GM21737 (cell line): Measurements from ENCODE around the gene ST3GAL3.

Experiments
- ATAC-seq: cut with Tn5 transposase; IDR thresholded peaks from one replicate; pipeline ENCODE4 v1.9.1; 2021; ENCODE audit warnings: mild to moderate bottlenecking, moderate library complexity; ENCODE audit not compliant: unreplicated experiment

Gene ST3GAL3

DNA sequence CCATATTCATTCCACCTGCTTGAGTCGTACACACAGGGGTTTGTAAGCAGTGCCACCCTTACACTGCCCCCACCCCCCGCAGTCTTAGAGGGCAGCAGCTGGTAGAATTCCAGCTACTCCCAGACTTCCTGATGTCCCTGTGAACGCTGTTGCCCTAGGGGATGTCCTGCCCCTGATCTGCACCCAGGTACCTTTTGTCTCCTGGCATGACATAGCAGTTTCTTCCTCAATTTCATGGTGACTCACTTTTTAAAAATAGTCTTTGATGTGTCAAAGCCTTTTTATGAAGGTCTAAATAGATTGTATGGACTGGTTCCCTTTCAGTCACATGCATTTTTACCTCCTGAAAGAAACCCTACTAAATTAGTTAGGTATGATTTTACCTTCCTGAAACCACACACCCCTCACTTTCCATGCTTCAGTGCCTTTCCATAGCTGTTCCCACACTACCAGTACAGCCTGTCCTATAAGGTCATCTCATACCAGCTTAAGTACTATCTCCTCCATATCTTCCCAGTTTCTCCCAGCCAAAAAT, 76.4 kb downstream of the ST3GAL3 start:
- ATAC-seq = no peak

- no peak for ATAC-seq
Measured at GRCh38 chr1:43786201-43786958, 79.0 kb downstream of the ST3GAL3 start.

DNA sequence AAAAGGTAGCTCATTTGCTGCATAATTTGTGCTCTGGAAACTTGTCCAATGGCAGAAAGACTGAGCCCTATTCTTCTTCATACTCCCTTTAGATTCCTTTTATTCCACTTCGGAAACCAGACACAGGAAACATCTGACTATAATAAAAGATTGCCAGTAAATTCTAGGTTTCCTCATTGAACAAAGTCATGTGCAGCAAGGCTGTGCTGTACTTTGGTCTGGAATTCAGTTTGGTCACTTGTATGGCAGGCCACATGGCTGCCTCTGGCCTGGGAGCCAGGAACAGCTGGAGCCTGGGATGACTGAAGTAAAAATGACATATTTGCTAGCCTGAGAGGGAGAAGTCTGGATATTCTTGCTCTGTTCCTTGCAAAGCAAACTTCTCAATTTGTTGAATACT, 79.6 kb downstream of the ST3GAL3 start:
- ATAC-seq = no peak

GRCh38 chr1:43789604-43790550, 82.5 kb downstream of the ST3GAL3 start:
- no peak for ATAC-seq

DNA sequence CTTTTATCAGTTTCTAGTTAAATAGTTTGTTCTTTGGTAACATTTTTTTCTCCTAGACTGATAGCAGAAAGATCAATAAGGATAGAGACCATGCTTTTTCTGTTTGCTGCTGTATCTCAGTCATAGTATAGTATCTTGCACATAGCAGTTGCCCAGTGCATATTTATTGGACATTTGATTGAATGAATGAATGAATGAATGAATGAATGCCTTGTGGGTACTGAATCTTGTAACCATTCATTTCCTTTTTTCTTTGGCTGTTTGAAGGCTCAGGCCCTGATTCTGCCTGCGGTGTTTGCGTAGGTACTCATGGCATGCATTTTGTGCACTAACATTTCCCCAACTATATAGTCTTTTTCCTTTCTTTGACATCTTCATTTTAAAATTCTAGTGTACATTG, 83.9 kb downstream of the ST3GAL3 start:
- ATAC-seq = no peak

- no peak for ATAC-seq
Measured at GRCh38 chr1:43796111-43796581, 88.8 kb downstream of the ST3GAL3 start.

DNA sequence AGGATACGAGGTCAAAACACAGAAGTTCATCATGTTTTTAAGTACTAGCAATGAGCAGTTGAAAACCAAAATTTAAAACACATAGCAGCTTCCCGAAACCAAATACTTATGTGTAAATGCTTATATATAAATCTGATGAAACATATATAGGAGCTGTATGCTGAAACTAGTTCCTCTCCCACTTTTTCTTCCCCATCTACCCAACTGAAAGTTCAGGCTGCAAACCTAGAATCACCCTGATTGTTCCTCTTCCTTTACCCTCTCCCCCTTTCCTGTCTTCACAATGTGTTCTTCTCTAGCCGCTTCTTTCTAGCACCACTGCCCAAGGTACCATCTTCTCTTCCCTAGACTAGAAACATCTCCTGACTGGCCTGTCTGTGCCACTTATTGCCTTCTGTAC, 90.6 kb downstream of the ST3GAL3 start:
- no peak for ATAC-seq

- no peak for ATAC-seq
Measured at GRCh38 chr1:43799656-43800635, 92.6 kb downstream of the ST3GAL3 start.

GRCh38 chr1:43800771-43801170, 93.4 kb downstream of the ST3GAL3 start:
- no peak for ATAC-seq

GRCh38 chr1:43801203-43801602, 93.9 kb downstream of the ST3GAL3 start:
- no peak for ATAC-seq

GRCh38 chr1:43802356-43802980, 95.1 kb downstream of the ST3GAL3 start:
- ATAC-seq = no peak

- no peak for ATAC-seq
Measured at GRCh38 chr1:43803105-43803504, 95.8 kb downstream of the ST3GAL3 start.

GRCh38 chr1:43803646-43804045, 96.3 kb downstream of the ST3GAL3 start:
- ATAC-seq = no peak

DNA sequence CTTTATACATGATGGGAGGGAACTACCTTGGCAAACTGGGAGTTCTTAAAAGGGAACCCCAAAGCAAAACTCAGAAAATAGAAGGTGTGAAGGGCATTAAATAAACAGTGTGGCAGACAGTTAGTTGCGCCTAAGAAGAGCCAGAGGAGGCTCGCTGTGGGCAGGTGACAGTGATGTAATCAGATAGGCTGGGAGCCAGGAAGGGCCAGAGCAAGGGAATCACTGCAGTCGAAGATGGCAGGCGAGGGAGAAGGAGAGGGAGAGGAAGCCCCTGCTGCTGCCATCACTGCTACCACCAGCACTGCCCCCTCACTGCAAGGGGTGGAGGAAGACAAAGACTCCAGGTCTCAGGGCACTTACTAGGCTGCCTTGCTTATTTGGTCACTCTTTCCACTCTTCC, 97.2 kb downstream of the ST3GAL3 start:
- no peak for ATAC-seq

DNA sequence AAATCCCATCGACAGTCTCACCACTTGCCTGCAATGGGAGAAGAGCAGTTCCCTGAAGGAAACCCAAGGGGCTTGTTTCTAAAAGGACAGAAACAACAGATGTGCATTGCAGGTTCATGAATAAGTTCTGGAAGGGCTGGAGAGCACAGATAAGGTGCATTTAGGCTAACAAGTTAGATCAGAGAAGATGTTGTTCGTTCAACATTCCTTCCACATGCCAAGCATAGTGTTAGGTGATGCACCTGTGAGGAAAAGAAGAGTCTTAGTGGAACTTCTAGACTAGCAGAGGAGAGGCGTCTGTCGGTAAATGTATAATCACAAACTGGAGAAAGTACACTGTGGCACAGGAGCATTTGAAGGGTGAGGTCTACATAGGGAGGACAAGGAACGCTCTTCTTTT, 98.0 kb downstream of the ST3GAL3 start:
- no peak for ATAC-seq

- no peak for ATAC-seq
Measured at GRCh38 chr1:43806183-43806582, 98.8 kb downstream of the ST3GAL3 start.

GRCh38 chr1:43809097-43809673, 101.8 kb downstream of the ST3GAL3 start:
- no peak for ATAC-seq

DNA sequence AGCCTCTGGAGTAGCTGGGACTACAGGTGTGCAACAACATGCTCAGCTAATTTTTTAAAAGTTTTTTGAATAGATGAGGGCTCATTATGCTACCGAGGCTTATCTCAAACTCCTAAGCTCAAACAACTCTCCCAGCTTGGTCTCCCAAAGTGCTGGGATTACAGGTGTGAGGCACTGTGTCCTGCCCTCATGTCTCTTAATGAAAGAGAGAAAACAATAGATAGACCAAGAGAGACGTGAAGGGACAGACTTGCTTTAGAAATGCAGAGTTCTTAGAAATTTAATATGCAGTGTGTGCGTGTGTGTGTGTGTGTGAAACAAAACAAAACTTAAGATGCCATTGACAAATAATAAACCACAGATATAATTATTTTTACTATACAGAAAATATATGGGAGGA, 105.2 kb downstream of the ST3GAL3 start:
- no peak for ATAC-seq

DNA sequence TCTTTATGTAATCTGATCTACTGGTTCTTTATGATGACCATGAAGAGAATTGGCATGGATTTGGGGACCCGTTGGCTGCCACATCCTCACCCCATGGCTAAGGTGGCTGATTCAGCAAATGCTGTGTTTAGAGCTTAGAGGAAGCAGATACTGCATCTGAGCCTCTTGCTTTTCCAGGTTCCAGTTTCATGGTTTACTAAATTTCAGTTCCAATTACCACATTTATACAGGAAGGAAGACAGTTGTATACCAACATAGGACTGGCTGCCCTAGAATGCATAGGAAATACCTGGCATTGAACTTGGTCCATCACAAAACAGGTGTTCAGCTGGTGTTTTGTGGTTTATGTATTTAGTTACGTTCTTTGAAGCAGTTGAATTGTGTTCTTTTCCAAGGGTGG, 107.1 kb downstream of the ST3GAL3 start:
- ATAC-seq = no peak
